Activated T-helper 1 cell treated with Interleukin-2 at 50 U/mL for 16 hours (primary cell): ENCODE measurements around the gene CSF3R.
"Not testable (repeated sequence)": the region's sequence is repeated elsewhere in the genome, so short reads cannot be mapped to it uniquely, and the experiment has no call there.

Experiments
- DNase-seq: peaks from one replicate; pipeline ENCODE4 v3.0.0-alpha.2; 2020; ENCODE audit warnings: low read depth

The CSF3R gene

DNA sequence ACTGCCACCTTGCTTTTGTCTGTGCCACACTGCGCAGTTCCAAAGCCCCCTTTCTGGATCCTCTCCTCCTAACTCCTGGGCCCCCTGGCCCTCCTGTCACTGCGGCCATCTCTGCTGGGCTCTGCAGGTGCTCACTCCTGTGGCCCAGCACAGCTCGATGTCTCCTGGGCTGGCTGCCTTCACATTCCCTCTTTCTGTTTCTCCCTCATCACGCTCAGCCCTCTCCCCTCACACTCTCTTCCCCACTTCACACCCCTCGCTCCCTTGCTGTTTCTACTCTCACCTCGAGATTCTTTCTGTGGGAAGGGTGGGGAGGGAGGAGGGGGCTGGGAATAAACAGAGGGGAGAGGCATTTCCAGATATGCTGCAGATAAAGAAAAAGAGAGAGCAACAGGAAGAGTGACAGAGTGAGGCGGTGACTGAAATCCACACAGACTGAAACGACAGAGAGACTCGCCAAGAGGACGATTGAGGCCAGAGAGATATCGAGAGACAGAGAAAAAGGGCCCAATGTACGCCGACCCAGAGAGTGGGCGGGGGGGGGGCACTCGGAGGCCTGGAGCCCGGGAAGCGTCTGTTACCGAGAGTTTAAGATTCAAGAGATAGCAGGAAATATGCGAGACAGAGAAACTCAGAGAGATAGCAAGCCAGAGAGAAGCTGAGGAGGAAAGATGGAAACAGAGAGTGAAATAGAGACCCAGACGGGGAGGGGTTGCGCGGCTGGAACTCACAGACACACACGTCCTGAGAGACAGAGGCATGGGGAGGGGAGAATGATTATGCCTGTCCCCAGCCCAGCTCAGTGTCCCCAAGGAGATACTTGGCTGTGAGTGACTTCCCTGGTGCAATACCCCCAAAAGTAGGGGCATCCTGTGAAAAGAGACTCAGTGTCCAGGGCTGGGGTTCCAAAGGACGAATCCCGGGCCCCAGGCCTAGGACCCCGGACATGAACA is 666 bp downstream of the CSF3R start:
- no peak for DNase-seq

DNA sequence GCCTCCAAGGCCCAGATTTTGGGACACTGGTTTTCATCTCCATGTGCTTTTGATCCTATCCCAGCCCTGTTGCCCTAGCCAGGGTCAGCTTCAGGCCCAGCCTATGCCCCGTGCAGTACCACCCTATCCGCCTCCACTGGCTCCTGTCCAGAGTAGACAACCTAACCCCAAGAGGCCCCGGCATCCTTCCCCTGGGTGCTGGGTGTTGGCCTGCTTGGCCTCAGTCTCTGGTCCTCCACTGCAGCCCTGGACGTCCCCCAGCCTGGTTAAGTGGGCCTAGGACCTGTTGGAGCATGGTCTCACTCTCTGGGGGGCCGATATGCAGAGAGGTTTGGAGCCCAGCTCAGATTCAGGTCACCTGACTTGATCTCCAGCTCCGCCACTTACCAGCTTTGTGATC is 1.6 kb downstream of the CSF3R start:
- no peak for DNase-seq

DNA sequence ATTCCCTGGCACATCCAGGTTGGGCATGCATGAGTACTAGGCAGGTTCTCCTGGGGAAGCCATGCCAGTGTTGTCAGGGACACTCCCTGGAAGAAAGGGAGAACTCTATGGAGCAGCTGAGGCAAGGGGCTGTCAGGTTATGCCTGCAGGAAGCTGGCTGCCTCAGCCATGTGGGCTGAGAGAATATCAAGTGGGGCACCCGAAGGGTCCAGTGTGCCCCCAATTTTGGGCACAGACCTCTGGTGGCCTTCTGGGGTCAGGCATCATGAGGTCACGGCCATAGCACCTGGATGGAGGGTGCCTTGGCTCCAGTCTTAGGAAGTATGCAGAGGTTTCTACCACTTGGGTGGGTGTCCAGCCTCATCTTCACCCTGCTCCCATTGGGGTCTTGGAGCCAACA is 2.6 kb downstream of the CSF3R start:
- DNase-seq: no peak

DNA sequence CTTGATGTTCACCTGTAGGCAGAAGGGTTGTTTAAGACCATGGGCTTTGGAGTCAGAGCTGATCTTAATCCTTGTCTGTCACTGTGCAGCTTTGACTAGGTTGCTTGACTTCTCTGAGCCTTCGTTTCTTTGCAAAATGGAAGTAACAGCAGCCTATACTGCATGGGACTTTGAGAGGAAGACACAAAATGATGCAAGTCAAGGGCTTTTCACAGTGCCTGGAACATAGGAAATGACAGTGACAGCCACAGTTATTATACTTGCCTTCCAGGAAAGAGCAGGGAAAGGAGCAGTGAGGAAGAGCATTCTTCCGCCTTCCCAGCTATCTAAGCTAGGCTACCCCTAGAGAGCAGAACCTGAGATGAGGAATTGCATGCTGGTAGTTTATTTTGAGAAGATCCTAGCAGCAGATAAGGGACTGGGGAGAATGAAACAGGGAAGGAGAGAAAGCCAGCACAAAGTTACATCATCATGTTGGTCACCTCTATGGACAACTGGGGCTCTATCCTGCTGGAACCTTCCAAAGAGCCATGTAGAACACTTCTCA is 3.1 kb downstream of the CSF3R start:
- no peak for DNase-seq

DNA sequence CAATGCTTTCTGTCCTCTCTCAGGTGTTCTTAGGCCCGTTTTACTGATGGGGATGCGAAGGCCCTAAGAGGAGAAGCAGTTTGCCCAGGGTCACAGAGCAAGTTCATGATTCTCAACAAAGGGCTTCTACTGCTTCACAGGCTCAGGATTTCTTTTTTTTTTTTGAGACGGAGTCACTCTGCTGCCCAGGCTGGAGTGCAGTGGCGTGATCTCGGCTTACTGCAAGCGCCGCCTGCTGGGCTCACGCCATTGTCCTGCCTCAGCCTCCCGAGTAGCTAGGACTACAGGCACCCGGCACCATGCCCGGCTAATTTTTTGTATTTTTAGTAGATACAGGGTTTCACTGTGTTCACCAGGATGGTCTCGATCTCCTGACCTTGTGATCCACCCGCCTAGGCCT is 5.1 kb downstream of the CSF3R start:
- DNase-seq: not testable (repeated sequence)

DNA sequence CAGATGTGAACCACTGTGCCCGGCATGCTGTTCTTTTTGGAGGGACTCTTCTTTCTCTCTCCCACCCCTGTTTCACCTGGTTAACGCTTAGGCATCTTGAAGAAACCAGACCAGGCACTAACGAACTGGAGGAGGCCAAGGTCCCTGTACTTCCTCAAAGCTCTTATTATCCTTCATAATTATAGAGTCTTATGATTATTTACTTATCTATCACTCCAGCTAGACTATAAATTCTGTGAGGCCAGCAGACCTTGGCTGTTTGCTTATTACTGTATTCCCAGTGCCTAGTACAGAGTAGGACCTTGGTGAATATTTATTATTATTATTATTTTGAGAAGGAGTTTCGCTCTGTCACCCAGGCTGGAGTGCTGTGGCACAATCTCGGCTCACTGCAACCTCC is 5.8 kb downstream of the CSF3R start:
- no peak for DNase-seq

DNA sequence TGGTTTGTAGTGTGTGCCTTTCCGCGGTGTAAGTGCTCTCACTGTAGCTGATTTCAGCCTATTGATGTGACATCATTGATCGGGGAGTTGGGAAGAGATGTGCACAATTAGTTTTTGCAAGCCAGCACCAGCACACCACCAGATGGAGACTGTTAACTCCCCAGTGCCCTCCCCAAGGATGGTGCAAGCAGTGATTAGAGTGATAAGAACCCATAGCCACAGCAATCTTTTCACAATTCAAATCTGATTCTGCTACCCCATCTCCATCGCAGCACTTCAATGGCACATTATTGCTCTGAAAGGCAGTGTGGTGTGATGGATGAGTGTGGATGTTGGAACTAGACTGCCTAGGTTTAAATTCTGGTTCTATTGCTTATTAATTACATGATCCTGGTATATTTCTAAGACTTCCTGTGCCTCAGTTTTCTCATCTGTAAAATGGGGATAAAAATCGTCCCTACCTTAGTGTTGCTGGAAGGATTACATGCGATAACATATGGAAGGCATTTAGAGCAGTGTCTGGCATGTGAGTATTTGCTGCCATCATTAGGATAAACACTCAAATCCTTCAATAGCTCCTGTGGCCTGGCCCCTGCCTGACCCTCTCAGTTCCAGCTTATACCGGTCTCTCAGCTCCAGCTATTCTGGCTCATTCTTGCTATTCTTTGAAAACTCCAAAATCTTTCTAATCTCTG is 6.7 kb downstream of the CSF3R start:
- no peak for DNase-seq

DNA sequence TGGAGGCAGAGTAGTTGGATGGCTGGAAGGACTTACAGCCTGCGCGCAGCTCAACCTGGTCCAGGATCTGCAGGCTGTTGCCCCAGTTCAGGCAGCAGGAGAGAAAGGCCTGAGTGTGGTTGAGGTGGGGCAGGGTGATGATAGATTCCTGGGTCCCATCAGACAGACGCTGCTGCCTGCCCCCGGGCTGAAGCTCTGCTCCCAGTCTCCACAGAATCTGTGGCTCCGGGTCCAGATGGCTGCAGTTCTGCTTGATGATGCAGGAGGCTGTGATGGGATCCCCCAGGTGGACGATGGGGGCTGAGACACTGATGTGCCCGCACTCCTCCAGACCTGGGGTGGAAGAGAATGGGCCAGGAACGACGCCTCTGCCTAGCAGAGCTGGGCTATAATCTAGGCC is 7.4 kb downstream of the CSF3R start:
- no peak for DNase-seq

DNA sequence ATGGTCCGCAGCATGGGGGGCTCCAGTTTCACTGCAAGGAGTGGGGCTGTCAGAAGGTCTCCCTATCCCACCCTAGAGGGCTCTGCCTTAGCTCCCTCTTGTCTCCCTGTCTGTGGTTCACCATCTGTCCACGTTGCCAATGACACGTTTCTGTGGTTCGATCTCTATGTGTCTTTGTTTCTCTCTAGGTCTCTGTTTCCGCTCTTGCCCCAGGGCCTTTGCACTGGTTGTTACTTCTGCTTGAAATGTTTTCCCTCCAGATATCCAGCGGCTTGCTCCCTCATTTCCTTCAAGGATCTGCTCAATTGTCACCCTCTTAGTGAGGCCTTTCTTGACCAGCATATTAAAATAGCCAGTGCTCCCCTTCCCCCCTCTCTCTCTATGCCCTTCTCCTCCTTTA is 10.1 kb downstream of the CSF3R start:
- no peak for DNase-seq

DNA sequence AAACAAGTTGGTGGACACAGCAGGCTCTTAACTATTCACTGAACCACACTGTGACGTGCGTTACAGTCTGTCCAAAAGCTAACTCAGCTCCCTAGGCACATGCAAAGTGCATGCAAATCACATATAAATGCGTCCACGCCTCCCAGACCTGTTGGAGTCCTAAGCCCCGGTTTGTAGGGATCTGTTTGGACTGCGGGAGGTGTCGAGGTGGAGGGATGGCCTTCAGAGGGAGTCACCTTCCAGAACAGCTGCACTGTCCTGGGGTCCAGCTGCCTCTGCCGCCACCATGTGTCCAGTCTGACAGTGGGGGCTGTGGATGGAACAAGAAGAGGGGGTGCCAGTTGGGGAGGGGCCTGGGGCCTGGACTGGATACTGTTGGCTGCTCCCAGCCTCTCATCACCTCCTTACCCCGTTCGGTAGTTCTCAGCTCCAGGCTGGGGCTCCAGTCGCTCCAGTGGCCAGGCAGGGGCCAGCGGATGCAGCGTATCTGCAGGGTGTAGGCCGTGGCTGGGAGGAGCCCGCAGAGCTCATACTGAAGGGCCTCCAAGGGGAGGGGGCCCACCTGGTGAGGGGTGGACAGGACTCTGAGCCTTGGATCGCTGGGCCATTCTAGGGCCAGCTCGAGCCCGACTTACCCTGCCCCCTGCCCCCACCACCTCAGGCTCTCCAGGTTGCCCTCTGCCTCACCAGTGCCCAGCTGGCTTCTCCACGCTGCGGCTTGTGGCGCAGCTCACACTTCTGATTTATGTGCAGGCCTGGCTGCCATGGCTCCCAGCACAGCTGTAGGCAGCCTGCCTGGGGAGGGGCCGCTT is 10.7 kb downstream of the CSF3R start:
- DNase-seq: no peak

DNA sequence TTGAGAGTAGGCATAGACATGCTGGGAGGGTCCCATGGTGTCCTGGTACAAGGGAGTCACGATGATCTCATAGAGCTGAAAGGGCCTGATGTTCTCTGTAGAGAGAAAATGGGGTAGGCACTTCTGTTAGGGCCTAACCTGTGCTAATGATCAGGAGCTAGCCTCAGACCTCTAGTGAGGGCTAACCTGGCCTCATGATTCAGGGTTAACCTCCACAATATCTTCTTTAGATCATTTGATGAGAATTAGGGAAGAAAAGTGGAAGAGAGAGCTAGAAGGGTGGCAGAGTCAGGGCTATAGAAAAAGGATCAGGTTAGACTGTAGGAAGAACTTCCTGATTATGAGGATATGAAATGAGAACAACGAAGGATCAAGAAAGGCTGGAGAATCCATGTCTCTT is 13.6 kb downstream of the CSF3R start:
- no peak for DNase-seq

DNA sequence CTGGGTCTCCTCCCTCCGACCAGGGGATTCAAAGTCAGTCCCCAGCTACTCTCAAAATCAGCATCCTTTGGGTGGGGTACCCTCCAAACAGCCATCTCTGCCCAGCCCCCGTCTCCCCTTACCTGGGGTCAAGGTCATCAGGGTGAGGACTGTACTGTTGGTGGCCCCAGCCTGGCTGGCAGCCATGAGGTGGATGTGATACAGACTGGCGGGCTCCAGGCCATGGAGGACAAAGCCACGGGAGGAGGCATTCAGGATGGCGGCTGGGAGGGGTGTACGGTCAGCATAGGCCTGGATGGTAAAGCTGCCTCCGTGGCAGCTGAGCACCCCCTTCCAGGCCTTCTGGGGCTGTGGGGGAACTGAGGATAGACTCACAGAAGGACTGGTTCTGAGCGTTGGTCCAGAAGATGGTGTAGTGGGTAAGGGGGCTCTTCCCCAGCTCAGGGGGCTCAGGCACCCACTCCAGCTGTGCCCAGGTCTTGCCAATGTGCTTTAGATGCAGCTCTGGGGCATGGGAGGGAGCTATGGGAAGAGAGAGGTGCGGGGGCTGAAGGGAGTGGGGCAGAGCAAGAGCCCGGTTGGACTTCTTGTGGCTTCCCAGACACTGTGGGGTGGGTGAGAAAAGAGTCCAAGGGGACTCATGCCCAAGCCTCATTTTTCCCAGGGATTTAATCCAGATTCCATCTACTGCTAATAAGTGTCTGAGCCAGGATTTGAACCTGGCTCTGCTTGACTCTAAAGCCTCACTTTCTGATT is 14.8 kb downstream of the CSF3R start:
- DNase-seq: no peak

DNA sequence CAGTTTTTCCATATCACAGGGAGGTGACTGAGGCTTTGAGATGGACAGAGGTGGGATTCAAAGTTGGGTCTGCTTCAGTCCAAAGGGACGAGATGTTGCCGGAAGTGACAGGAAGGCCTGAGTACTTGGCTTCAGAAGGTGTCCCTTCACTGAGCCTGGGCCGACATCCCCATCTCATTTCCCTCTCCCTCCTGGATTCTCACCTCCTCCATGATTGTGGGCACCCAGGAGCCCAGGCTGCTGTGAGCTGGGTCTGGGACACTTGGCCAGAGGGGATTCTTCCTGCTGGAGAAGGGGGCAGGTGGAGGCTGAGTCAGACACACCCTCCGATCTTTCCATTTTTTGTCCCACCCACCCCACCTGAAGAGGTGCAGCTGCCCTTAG is 15.7 kb downstream of the CSF3R start:
- no peak for DNase-seq

DNA sequence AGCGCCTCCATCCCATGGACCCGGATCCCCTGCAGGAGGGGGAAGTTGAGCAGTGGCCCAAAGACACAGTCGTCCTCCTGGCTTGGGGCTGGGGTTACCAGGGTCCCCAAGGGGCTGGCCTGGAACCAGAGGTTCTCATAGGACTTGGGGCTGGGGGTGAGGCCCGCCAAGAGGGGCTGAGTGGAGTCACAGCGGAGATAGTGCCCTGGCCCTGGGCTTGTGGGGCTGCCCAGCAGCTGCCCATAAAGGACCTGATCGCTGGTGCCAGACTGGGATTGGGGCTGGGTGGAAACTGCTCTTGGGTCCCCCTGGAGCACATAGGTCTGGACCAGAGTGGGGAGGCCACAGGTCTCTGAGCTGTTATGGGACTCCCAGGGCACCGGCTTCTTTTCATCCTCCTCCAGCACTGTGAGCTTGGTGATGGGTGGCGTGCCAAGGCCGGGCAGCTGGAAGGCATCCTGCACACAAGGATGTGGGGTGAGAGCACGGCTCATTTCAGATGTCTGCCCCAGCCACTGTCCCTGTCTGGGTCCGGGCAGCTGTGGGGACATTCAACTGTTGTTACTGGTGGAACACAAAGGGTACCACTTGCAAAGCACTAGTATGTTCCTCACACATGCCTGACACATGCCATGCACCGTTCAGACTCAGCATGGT is 16.2 kb downstream of the CSF3R start:
- no peak for DNase-seq

DNA sequence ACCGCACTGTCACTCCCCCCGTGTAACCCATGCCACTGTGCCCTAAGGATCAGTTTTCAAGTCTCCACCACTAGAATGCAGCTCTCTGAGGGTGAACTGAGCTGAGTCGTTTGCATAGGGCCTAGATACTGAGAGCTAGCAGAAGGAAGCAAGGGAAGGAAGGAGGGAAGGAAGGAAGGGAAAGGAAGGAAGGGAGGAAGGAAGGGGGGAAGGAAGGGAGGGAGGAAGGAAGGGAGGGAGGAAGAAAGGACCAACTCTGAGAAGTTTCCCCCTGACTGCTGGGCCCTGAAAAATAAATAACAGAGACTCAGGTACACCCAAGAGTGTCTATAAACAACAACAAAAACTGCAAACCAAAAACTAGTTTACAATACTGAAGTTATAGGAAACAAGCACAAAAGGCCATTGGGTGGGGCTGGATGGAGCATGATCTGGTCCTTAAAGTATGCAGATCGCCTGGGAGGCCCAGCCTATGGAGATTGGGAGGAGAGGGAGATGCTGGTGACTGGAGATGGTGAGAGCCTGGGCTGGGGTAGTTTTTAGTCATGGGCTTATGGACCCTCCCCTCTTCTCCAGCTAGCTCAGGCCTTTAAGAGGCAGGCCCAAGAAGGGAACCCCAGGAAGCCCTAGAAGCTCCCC is 16.9 kb downstream of the CSF3R start:
- no peak for DNase-seq

DNA sequence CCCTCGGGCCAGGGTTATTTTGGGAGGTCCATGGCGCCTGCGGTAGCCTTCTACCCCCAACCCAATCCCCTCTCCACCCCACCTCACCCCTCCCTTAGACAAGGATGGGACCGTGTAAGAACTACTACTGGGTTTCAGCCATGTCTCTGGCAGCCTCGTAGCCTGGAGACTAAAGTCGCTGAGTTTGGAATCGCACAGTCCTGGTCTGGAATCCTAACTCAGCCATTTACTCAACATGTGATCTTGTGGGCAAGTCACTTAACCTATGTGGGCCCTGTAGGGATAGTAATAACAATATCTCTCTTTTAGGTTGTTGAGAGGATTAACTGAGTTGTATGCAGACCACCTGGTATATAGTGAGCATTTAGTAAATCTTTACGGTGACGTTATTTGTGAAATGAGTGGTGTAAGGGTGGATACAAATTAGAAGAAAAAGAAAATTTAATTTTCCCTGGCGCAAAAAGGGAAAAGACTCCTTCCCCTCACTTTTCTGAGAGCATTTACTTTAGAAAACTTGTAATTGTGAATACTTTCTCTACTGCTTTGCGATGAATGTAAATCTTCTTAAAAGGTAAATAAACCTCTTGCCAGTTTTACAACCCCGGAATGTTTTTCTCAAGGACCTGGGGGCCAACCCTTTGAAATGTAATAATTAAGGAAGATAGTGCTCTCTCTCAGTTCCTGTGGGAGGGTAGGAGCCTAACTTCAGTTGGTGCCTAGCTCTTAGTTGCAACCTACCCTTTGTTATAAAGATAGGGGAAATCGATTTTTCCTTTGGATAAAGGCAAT is 17.9 kb downstream of the CSF3R start:
- DNase-seq: no peak

DNA sequence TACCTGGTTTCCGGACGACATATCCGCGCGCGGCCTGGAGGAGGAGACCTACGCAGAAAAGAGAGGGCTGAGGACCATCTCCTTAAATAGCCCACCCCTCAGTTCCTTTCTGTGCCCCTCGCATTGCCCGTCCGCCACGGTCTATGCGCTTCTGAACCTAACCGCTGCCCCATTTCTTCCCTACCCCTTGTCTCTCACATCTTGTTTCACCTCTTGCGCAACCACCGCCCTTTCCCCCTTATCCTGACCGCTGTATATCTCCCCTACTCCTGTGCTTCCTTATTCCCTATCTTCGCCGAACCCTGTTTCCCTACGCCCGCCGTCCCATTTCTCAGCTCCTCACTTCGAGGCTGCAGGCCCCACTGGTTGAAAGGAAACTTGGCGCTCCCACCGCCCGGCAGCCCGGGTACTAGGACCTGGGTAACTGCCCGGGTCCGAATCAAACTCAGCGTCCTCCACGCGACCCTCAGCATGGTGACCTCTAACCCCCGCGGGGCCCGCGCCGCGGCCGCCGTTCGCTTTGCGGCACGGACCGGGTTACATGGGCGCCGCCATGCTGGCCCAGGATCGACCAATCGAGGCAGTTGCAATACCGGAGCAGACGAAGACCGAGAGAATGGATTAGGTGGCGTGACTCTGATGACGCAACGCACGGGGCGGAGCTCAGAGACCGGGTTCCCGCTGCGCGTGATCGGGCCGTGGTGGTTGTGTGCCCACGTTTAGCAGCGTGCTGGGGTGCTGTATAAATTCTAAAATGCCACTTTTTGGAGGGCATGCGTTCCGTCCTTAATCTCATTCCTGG is 18.7 kb downstream of the CSF3R start, which contains the start of gene MRPS15:
Gene MRPS15, minus strand, starts transcription at position 582 of the 802 bp plus-strand sequence. Its CDS starts 109 bp downstream, at position 473.
- peak; percentile 88 for DNase-seq

DNA sequence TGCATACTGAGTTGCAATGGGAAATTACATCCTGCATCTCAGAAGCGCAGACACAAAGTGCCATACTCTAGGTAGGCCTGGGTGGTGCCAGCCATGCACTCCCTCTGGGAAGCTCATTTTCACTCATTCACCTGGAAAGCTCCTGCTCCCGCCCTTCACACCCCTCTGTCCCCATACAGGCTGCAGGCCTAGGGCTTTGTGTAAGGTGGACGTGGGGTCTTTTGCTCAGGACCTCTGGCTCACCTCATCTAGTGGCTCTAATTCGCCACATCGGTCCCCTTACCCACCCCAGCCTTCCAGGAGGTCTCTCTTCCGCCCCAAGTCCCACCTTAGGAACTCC is 19.3 kb downstream of the CSF3R start:
- no peak for DNase-seq

DNA sequence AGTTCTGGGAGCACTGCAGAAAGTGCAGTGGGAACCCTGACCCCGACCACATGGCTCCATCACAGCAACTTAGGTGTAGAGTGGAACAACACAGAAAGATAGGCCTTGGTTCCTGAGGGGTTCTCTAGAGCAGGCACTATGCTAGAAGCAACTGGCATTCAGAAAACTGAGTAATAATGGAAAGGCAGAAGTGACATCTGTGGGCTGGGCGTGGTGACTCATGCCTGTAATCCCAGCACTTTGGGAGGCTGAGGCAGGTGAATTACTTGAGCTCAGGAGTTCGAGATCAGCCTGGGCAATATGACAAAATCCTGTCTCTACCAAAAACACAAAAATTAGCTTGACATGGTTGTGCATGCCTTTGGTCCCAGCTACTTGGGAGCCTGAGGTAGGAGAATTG is 23.8 kb downstream of the CSF3R start:
- DNase-seq: no peak
